Endodermal cell (in vitro differentiated cells): ENCODE results near the gene MEDAG. TPM values are rescaled to one million over a fixed set of nuclear protein-coding genes. Genes with fewer than 3 reads are reported as not detected.

Experiments
- DNase-seq: peaks from one replicate; pipeline ENCODE4 v3.0.0-alpha.2; 2017
- H3K27ac ChIP-seq: 2 replicates; pipeline ENCODE4 v1.5.1; 2013; ENCODE audit warnings: mild to moderate bottlenecking, low read depth, low read length, moderate library complexity
- H3K27me3 ChIP-seq: 2 replicates; pipeline ENCODE4 v1.6.1; 2013; ENCODE audit warnings: mild to moderate bottlenecking, low read length, moderate library complexity; ENCODE audit not compliant: insufficient read depth, control insufficient read depth, poor library complexity, severe bottlenecking
- H3K36me3 ChIP-seq: 2 replicates; pipeline ENCODE4 v1.7.0; 2013; ENCODE audit warnings: mild to moderate bottlenecking, low read length, moderate library complexity; ENCODE audit not compliant: control insufficient read depth, insufficient read depth
- H3K4me1 ChIP-seq: one replicate; pipeline ENCODE4 v1.7.0; 2013; ENCODE audit warnings: low read length; ENCODE audit not compliant: control insufficient read depth, insufficient read depth
- H3K4me3 ChIP-seq: 2 replicates; pipeline ENCODE4 v1.5.1; 2013; ENCODE audit warnings: mild to moderate bottlenecking, low read length, moderate library complexity
- H3K9ac ChIP-seq: 2 replicates; pipeline ENCODE4 v1.6.1; 2013; ENCODE audit warnings: mild to moderate bottlenecking, low read length, moderate library complexity; ENCODE audit not compliant: poor library complexity, severe bottlenecking; ENCODE audit errors: extremely low read depth
- H3K9me3 ChIP-seq: 2 replicates; pipeline ENCODE4 v1.6.1; 2013; ENCODE audit warnings: mild to moderate bottlenecking, low read length, moderate library complexity; ENCODE audit not compliant: control insufficient read depth
- H3K27ac Mint-ChIP-seq: 2 replicates; pipeline ENCODE4 v1.8.0; 2020; ENCODE audit warnings: mixed read lengths
- H3K27me3 Mint-ChIP-seq: 2 replicates; pipeline ENCODE4 v1.8.0; 2021; ENCODE audit warnings: mild to moderate bottlenecking, mixed read lengths; ENCODE audit not compliant: insufficient read depth
- H3K36me3 Mint-ChIP-seq: 2 replicates; pipeline ENCODE4 v1.8.0; 2020; ENCODE audit warnings: low read depth, mixed read lengths
- H3K4me1 Mint-ChIP-seq: 2 replicates; pipeline ENCODE4 v1.8.0; 2020; ENCODE audit warnings: mixed read lengths
- H3K4me3 Mint-ChIP-seq: 2 replicates; pipeline ENCODE4 v1.8.0; 2020; ENCODE audit warnings: mild to moderate bottlenecking, moderate library complexity, mixed read lengths
- H3K9me3 Mint-ChIP-seq: 2 replicates; pipeline ENCODE4 v1.8.0; 2020; ENCODE audit warnings: mild to moderate bottlenecking, mixed read lengths
- WGBS, 2 experiments: methylation state at CpG; one replicate each; pipeline versions ENCODE4 v1.1.5 to v1.1.7; 2013; ENCODE audit warnings: missing lambda C conversion rate in 2 of 2, mixed read lengths in 1 of 2; ENCODE audit not compliant: insufficient coverage in 1 of 2, insufficient read length in 1 of 2; 5-methylcytosine and 5-hydroxymethylcytosine counted together
- total RNA-seq, 2 donors: library from RNA; stranded (reverse); fragmentation: NEBNext Ultra II Directional in 1 of 2; extraction: Animal tissue kit (Norgen Biotek cat#: 25700) in 1 of 2; gene quantifications; 2 replicates in 1 of 2; 3 replicates in 1 of 2; pipeline ENCODE4 v1.2.1, GENCODE V29; 2021
- TF ChIP-seq, protein P1 (sequence below): fragments of 200-600 bp; sonication (generic); conservative IDR thresholded peaks from 2 replicates; pipeline ENCODE4 v1.5.0; 2021; ENCODE audit warnings: antibody characterized with exemption, mild to moderate bottlenecking

MEDAG gene
- total RNA-seq, 2 donors from 2014 or later: 0.13 to 0.33 TPM

- Histone ChIP-seq H3K36me3 (no peaks in the 10 kb centered on the region), H3K9me3 (no peaks in the 10 kb centered on the region), H3K27me3 (peaks cover 61% of the 10 kb centered on the region), H3K27ac (no peak overlapping the region), H3K4me1 (no peaks in the 10 kb centered on the region), H3K4me3 (no peak overlapping the region), H3K9ac (no peak overlapping the region)
- Mint-ChIP-seq H3K27ac (no peak overlapping the region), H3K36me3 (no peaks in the 10 kb centered on the region), H3K4me3 (peak overlapping the region; percentile 12), H3K9me3 (no peaks in the 10 kb centered on the region), H3K4me1 (peaks cover 2% of the 10 kb centered on the region), H3K27me3 (peaks cover 62% of the 10 kb centered on the region)
- no peak for DNase-seq
- TF ChIP-seq, protein P1, sequence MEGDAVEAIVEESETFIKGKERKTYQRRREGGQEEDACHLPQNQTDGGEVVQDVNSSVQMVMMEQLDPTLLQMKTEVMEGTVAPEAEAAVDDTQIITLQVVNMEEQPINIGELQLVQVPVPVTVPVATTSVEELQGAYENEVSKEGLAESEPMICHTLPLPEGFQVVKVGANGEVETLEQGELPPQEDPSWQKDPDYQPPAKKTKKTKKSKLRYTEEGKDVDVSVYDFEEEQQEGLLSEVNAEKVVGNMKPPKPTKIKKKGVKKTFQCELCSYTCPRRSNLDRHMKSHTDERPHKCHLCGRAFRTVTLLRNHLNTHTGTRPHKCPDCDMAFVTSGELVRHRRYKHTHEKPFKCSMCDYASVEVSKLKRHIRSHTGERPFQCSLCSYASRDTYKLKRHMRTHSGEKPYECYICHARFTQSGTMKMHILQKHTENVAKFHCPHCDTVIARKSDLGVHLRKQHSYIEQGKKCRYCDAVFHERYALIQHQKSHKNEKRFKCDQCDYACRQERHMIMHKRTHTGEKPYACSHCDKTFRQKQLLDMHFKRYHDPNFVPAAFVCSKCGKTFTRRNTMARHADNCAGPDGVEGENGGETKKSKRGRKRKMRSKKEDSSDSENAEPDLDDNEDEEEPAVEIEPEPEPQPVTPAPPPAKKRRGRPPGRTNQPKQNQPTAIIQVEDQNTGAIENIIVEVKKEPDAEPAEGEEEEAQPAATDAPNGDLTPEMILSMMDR: no peak
- WGBS, 2 experiments: 86 to 91% methylated on average over 9 to 10 of the region's 10 CpGs
Measured at GRCh38 chr13:30907121-30907861, 1.2 kb downstream of the MEDAG start.

GRCh38 chr13:30908416-30908980 is 2.4 kb downstream of the MEDAG start:
- H3K27me3 Mint-ChIP-seq: peaks cover 60% of the 10 kb centered on the region
- Histone ChIP-seq H3K27ac (no peak overlapping the region), H3K9ac (no peak overlapping the region), H3K9me3 (no peaks in the 10 kb centered on the region), H3K27me3 (peaks cover 49% of the 10 kb centered on the region), H3K36me3 (no peaks in the 10 kb centered on the region), H3K4me1 (no peaks in the 10 kb centered on the region), H3K4me3 (no peak overlapping the region)
- TF ChIP-seq, protein P1: no peak
- WGBS, 2 experiments: 87 to 95% methylated on average over 3 to 5 of the region's 5 CpGs
- H3K4me3 Mint-ChIP-seq: no peak overlapping the region
- peaks cover 2% of the 10 kb centered on the region for H3K4me1 Mint-ChIP-seq
- no peak overlapping the region for H3K27ac Mint-ChIP-seq
- no peaks in the 10 kb centered on the region for H3K9me3 Mint-ChIP-seq
- no peaks in the 10 kb centered on the region for H3K36me3 Mint-ChIP-seq
- DNase-seq: no peak

GRCh38 chr13:30910676-30911075 is 4.6 kb downstream of the MEDAG start:
- Histone ChIP-seq H3K9me3 (no peaks in the 10 kb centered on the region), H3K4me3 (no peak overlapping the region), H3K4me1 (no peaks in the 10 kb centered on the region), H3K36me3 (no peaks in the 10 kb centered on the region), H3K9ac (no peak overlapping the region), H3K27ac (no peak overlapping the region), H3K27me3 (peaks cover 27% of the 10 kb centered on the region)
- 93 to 100% methylated on average over 2 to 3 of the region's 3 CpGs for WGBS, 2 experiments
- Mint-ChIP-seq H3K9me3 (no peaks in the 10 kb centered on the region), H3K36me3 (no peaks in the 10 kb centered on the region), H3K27ac (no peak overlapping the region), H3K4me1 (no peaks in the 10 kb centered on the region), H3K27me3 (peaks cover 40% of the 10 kb centered on the region), H3K4me3 (no peak overlapping the region)
- DNase-seq: no peak
- TF ChIP-seq, protein P1: no peak
